GM23338 (cell line): ENCODE data around the gene MAPRE2.

Source experiments
- CREB1 ChIP-seq: fragments of 250-450 bp; sonication (Bioruptor Pico); IDR thresholded peaks from 2 replicates; pipeline ENCODE4 v1.5.0; 2020; ENCODE audit warnings: low read depth, mild to moderate bottlenecking, moderate library complexity
- CTCF ChIP-seq, 2 experiments: fragments of 200-600 bp in 1 of 2; sonication (generic) in 1 of 2; conservative IDR thresholded peaks; 2 replicates each; pipeline versions ENCODE4 v1.5.1 to v1.6.1; 2016 to 2017; ENCODE audit warnings: antibody characterized with exemption in 2 of 2, low read depth in 2 of 2, mild to moderate bottlenecking in 2 of 2, moderate library complexity in 1 of 2
- ETS1 ChIP-seq: IDR thresholded peaks from 2 replicates; pipeline ENCODE4 v1.6.1; 2016; ENCODE audit warnings: antibody characterized with exemption
- EZH2 ChIP-seq: fragments of 200-600 bp; sonication (generic); IDR thresholded peaks from one replicate; pipeline ENCODE4 v1.8.0; 2017; ENCODE audit warnings: antibody characterized with exemption, mild to moderate bottlenecking, low read depth; ENCODE audit not compliant: unreplicated experiment
- EZH2phosphoT487 ChIP-seq: fragments of 200-600 bp; sonication (generic); IDR thresholded peaks from one replicate; pipeline ENCODE4 v1.8.1; 2018; ENCODE audit warnings: antibody characterized with exemption; ENCODE audit not compliant: unreplicated experiment
- JUNB ChIP-seq: IDR thresholded peaks from one replicate; pipeline ENCODE4 v1.6.1; 2016; ENCODE audit warnings: antibody characterized with exemption; ENCODE audit not compliant: unreplicated experiment
- NANOG ChIP-seq: IDR thresholded peaks from 2 replicates; pipeline ENCODE4 v1.6.1; 2016; ENCODE audit warnings: antibody characterized with exemption, borderline replicate concordance
- POLR2AphosphoS5 ChIP-seq: IDR thresholded peaks from 2 replicates; pipeline ENCODE4 v1.6.1; 2016; ENCODE audit warnings: antibody characterized with exemption, low read depth
- REST ChIP-seq: IDR thresholded peaks from one replicate; pipeline ENCODE4 v1.6.1; 2018; ENCODE audit warnings: antibody characterized with exemption; ENCODE audit not compliant: unreplicated experiment
- ZNF331 ChIP-seq: fragments of 250-450 bp; sonication (Bioruptor Pico); IDR thresholded peaks from 2 replicates; pipeline ENCODE4 v1.5.0; 2020; ENCODE audit warnings: low read depth, mild to moderate bottlenecking, moderate library complexity

GRCh38 chr18:35132021-35132902, 91.0 kb downstream of the MAPRE2 start:
- TF ChIP-seq EZH2phosphoT487 (no peak), JUNB (no peak), CTCF (conservative IDR thresholded peaks at IDR 0.05; ENCODE audit: low read depth in 2 of 2) (no peak), EZH2 (no peak), POLR2AphosphoS5 (no peak), REST (no peak), NANOG (no peak), CREB1 (CRISPR knock-in tag) (no peak), ETS1 (no peak), ZNF331 (CRISPR knock-in tag) (no peak)
